Measurements from ENCODE around the gene MEGF8.

MEGF8 gene, protein sequence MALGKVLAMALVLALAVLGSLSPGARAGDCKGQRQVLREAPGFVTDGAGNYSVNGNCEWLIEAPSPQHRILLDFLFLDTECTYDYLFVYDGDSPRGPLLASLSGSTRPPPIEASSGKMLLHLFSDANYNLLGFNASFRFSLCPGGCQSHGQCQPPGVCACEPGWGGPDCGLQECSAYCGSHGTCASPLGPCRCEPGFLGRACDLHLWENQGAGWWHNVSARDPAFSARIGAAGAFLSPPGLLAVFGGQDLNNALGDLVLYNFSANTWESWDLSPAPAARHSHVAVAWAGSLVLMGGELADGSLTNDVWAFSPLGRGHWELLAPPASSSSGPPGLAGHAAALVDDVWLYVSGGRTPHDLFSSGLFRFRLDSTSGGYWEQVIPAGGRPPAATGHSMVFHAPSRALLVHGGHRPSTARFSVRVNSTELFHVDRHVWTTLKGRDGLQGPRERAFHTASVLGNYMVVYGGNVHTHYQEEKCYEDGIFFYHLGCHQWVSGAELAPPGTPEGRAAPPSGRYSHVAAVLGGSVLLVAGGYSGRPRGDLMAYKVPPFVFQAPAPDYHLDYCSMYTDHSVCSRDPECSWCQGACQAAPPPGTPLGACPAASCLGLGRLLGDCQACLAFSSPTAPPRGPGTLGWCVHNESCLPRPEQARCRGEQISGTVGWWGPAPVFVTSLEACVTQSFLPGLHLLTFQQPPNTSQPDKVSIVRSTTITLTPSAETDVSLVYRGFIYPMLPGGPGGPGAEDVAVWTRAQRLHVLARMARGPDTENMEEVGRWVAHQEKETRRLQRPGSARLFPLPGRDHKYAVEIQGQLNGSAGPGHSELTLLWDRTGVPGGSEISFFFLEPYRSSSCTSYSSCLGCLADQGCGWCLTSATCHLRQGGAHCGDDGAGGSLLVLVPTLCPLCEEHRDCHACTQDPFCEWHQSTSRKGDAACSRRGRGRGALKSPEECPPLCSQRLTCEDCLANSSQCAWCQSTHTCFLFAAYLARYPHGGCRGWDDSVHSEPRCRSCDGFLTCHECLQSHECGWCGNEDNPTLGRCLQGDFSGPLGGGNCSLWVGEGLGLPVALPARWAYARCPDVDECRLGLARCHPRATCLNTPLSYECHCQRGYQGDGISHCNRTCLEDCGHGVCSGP (N-terminal part only)

GRCh38 chr19:42325308-42325895 lies at the start of gene MEGF8:
MEGF8 (plus strand) TSS chr19:42325635; CDS start chr19:42326244, 609 bp downstream.
- peak; percentile 96 to 98 for DNase-seq

- no peak for DNase-seq
Observed at GRCh38 chr19:42276284-42276683, 49.2 kb upstream of the MEGF8 start.

DNA sequence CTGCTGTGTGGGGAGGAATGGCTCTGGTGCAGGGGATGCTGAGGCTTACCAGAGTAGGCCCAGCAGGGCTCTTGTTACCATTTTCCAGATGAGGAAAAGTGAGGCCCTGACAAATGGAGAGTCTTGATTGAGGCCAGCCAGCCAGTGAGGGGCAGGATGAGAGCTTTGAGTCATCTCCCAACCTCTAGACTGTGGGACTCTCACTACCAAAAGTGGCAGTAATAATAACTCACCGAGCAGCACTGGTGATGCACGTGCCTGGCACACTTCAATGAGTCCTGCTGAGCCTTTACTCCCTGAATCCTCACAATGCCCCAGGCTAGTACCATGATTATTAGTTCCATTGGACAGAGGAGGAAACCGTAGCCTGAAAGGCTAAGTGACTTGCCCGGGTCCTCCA lies 48.6 kb upstream of the MEGF8 start:
- DNase-seq, result no peak

- DNase-seq, result no peak
Observed at GRCh38 chr19:42277821-42278451, 47.5 kb upstream of the MEGF8 start.

- DNase-seq, result no peak
Observed at GRCh38 chr19:42278452-42279154, 46.8 kb upstream of the MEGF8 start.

DNA sequence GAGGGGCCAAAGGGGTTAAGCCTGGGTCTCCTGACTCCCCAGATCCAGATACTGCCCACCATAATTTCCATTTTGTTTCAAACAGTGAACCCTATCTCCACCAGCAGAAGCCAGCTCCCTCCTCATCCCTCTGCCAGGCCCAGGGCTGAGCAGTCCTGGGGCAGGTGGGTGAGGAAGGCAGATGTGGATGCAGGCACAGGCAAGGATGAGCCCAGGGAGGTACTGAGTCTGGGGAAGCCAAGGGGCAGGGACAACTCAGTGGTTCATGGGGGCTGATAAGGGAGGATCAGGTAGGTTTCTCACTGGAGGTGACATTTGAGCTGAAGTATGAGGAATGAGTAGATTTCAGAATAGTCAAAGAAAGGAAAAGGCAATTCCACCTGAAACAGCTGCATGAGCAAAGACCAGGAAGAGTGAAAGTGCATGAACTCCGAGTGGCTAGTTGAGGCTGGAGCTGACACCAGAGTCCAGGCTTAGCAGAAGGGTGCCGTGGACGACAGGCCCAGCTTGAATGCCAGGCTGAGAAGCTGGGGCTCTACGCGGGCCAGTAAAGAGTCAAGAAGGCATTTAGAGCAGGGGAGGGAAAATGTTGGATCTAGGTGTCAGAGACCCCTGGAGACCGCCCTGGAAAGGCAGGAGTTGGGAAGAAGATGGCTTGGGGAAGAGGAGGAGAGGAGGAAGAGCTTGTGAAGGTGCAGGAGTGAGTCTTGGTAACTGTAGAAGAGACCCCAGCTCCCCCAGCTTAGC lies 46.1 kb upstream of the MEGF8 start:
- DNase-seq, result no peak

- DNase-seq, result peak; percentile 87 to 91
Observed at GRCh38 chr19:42279902-42280814, 45.3 kb upstream of the MEGF8 start.

GRCh38 chr19:42280815-42281145 lies 44.7 kb upstream of the MEGF8 start:
- DNase-seq, result no peak

- peak in 1 of 2 experiments; percentile 26 for DNase-seq
Observed at GRCh38 chr19:42281146-42281826, 44.1 kb upstream of the MEGF8 start.

DNA sequence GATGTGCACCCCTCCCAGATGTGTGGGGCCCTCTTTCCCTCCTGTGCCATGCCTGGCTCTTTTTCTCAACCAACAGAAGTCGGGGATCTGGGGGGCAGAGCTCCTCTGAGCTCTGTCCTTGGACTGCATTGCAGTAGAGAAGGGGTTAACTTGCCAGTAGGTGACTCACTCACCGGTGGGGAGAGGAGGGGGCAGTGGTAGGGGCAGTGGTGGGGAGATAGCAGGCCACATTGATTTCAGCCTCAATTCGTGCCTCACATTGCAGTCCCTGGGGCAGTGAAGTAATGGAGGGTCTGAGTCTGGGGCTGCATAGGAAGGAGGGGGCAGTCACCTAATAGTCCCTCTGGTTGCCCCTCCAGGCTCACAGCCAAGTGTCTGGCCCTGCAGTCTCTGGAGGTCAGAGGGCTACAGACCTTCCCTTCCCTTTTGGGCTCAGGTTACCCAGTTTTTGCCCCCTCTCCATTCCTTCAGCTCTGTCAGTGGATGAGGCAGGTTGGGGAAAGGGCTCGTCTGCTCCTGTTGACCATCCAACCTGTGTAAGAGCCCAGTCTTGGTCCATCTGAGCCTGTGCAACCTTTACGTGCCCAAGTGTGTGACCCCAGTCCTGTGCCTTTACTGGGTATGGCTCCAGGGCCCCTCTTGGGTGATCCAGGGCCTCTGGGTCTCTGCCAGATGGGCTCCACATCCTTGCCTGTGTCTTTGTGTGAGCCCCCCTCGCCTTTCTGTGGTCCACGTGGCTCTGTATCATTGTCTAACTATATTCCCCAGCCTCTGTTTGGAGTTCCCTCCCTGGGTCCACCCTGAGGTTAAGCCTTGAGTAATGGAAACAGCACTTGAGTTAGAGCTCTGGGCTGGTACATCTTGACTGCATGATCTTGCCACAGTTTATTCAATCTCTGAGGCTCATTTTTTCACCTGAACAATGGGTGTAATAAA lies 43.3 kb upstream of the MEGF8 start:
- no peak for DNase-seq

- no peak for DNase-seq
Observed at GRCh38 chr19:42282819-42283187, 42.6 kb upstream of the MEGF8 start.

GRCh38 chr19:42283188-42284065 lies 42.0 kb upstream of the MEGF8 start:
- peak; percentile 82 to 92 for DNase-seq

GRCh38 chr19:42284066-42284501 lies 41.4 kb upstream of the MEGF8 start:
- peak; percentile 64 to 72 for DNase-seq

GRCh38 chr19:42284591-42285341 lies 40.7 kb upstream of the MEGF8 start:
- DNase-seq, result no peak

GRCh38 chr19:42285541-42285941 lies 39.9 kb upstream of the MEGF8 start:
- DNase-seq, result no peak

- no peak for DNase-seq
Observed at GRCh38 chr19:42285988-42286348, 39.5 kb upstream of the MEGF8 start.
